H1 (cell line): ENCODE results near the gene SLC66A1.

Source experiments
- CTCF ChIP-seq, 3 experiments: IDR thresholded peaks; 1 replicate in 2 of 3; 2 replicates in 1 of 3; pipeline versions ENCODE4 v1.5.1 to v1.6.1; 2011; ENCODE audit warnings: low read length in 3 of 3, mild to moderate bottlenecking in 3 of 3, inconsistent platforms in 2 of 3, low read depth in 1 of 3, moderate library complexity in 1 of 3; ENCODE audit not compliant: insufficient read depth in 1 of 3; ENCODE audit errors: control extremely low read depth in 1 of 3
- EGR1 ChIP-seq: IDR thresholded peaks from 2 replicates; pipeline ENCODE4 v1.6.1; 2011; ENCODE audit warnings: low read depth, low read length, borderline replicate concordance
- EZH2 ChIP-seq: fragments of 200-600 bp; sonication (generic); IDR thresholded peaks from 2 replicates; pipeline ENCODE4 v1.7.1; 2012; ENCODE audit warnings: low read depth, mild to moderate bottlenecking, moderate library complexity, low read length, inconsistent platforms; ENCODE audit not compliant: severe bottlenecking
- GABPA ChIP-seq: IDR thresholded peaks from 2 replicates; pipeline ENCODE4 v1.6.1; 2011; ENCODE audit warnings: mild to moderate bottlenecking, low read length, moderate library complexity, borderline replicate concordance; ENCODE audit not compliant: insufficient read depth
- NRF1 ChIP-seq: IDR thresholded peaks from 2 replicates; pipeline ENCODE4 v1.6.1; 2011; ENCODE audit warnings: mild to moderate bottlenecking, low read depth, low read length, improper control_type of control experiment
- POLR2A ChIP-seq, 2 experiments: IDR thresholded peaks; 1 replicate in 1 of 2; 2 replicates in 1 of 2; pipeline ENCODE4 v1.6.1; 2011; ENCODE audit warnings: low read depth in 2 of 2, low read length in 2 of 2, mild to moderate bottlenecking in 2 of 2; ENCODE audit errors: control extremely low read depth in 1 of 2
- POLR2AphosphoS5 ChIP-seq: IDR thresholded peaks from 2 replicates; pipeline ENCODE4 v1.6.1; 2011; ENCODE audit warnings: low read depth, low read length
- RAD21 ChIP-seq, 2 experiments: IDR thresholded peaks in 1 of 2; conservative IDR thresholded peaks in 1 of 2; 2 replicates each; pipeline ENCODE4 v1.6.1; 2011; ENCODE audit warnings: low read depth in 2 of 2, low read length in 2 of 2, improper control_type of control experiment in 1 of 2, inconsistent platforms in 1 of 2, mild to moderate bottlenecking in 1 of 2, moderate library complexity in 1 of 2
- TAF1 ChIP-seq: IDR thresholded peaks from 2 replicates; pipeline ENCODE4 v1.6.1; 2011; ENCODE audit warnings: mild to moderate bottlenecking, low read depth, low read length
- ZNF274 ChIP-seq: IDR thresholded peaks from 2 replicates; pipeline ENCODE4 v1.7.0; 2012; ENCODE audit warnings: low read length, borderline replicate concordance; ENCODE audit errors: extremely low read depth
- TF ChIP-seq, protein P1 (sequence below): IDR thresholded peaks from 2 replicates; pipeline ENCODE4 v1.6.1; 2011; ENCODE audit warnings: low read length, improper control_type of control experiment

DNA sequence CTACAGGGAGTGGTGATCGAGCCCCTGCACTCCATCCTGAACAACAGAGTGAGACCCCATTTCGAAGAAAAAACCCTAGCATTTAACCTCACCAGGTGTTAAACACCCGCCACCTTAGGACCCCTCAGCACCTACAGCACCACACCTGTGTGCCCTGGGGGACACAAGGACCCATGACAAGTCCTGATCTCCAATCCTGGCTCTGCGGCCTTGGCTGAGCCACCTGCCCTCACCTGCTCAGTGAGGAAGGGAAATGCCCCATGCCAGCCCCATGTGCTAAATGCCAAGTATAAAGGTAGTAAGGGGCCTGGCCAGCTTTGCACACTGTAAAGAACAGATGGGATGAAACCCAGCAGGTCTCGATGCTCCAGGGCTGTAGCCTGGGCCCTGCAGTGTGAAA is 49.4 kb upstream of the SLC66A1 start:
- TF ChIP-seq RAD21 (IDR thresholded peaks at IDR 0.05 in 1 of 2, conservative IDR thresholded peaks at IDR 0.05 in 1 of 2; ENCODE audit: low read depth in 2 of 2, low read length in 2 of 2) (no peak), CTCF (IDR thresholded peaks at IDR 0.05; ENCODE audit: control extremely low read depth in 1 of 3, insufficient read depth in 1 of 3, low read depth in 1 of 3, low read length in 3 of 3) (no peak), NRF1 (no peak), POLR2A (IDR thresholded peaks at IDR 0.05; ENCODE audit: control extremely low read depth in 1 of 2, low read depth in 2 of 2, low read length in 2 of 2) (no peak), EGR1 (no peak), TAF1 (no peak), GABPA (no peak), EZH2 (no peak), ZNF274 (no peak), POLR2AphosphoS5 (no peak)
- TF ChIP-seq, protein P1, sequence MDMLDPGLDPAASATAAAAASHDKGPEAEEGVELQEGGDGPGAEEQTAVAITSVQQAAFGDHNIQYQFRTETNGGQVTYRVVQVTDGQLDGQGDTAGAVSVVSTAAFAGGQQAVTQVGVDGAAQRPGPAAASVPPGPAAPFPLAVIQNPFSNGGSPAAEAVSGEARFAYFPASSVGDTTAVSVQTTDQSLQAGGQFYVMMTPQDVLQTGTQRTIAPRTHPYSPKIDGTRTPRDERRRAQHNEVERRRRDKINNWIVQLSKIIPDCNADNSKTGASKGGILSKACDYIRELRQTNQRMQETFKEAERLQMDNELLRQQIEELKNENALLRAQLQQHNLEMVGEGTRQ, result no peak
